ENCODE measurements around the gene HOXD13.

HOXD13 gene

DNA sequence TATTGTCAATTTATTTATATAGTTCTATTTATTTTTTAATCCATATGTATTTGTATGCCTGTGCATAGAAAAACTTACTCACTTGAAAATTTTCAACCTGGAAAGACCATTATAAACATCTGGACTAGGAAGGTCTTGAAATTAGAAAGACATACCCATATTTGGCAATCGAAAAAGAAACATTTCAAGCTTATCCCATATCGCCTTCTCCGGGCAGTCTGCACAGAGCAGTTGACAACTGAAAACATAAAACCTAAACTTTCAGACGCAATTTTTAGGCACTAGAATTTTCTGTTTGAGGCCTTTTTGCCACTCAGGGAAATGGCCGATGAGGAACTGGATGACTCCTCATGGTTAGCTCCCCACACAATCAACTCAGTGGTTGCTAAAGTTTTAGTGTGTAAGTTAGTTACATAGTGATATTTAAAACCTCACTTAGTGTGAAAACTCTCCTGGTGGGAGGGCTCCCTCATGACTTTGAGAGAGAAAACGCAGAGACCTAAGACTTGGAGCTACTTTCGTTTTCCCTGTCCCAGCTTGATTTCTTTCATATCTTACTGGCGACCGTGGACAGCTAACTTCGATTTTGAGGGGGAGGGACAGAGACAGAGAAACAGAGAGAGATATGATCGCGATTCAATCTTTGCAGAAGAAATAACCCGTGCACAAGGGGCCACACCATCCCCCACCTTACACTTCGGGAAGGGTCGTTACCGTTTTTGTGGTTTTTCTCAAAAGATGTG, 3.9 kb downstream of the HOXD13 start:
- DNase-seq = no peak

DNA sequence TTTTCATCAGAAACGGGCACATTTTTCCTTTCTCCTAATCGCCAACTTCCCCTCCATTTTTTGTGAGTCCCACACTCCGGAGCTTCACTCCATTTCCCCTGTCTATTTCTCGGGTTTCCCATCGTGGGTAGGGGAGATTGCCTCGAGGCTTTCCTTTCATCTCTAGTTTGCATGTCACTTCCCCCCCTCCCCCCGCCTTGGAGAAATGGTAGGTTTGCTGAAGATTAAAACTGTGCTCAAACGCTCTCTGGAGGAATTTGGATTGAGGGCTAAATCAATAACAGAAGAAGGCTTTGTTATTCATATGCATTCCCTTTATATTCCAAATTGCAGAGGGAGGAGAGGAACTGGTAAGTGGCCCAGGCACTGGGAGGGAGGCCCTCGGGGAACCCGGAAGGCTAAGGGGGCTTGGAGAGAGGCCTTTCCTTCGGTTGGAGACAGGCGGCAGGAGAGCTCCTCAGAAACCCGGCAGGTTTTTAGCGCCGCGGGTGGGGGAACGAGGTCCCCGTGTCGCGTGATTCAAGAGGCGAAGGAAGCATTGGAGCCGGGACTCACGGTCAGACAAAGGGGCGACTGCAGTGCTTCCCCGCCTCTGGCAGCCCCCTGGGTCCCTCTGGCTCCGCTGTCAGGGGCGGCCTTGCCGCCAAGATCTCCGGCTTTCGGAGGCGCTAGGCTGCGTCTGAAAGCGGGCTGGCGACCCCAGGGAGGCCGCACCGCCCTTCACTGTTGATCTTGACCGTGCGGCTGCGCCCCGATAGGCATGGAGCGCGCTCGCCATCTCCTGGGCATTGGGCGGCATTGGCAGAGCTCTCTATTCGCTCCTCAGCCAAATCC, 4.7 kb downstream of the HOXD13 start:
- DNase-seq = peak; percentile 28

DNA sequence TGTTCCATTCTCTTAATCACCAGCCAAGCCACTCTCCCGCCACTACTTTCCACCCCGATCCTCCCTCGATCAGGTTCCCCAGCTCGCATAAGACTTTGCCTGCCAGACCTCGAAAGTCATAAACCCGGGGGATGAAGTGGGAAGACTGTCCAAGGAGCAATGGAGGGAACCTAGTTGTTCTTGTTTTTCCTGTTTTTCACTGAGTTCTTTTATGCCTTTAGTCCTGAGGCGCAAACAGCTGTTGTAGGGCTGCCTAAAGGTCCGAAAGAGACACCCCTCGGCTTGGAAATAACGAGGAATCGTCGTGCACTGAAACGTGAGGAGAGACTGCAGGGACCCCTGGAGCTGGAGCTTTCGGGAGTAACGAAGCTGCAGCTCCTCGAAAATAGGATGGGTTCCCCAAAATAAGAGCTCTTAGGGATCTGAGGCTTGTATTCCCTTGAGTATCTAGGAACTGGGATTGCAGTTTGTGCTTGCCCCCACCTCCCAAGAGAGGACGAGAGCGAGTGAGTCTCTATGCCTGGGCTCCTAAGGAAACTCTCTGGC, 5.4 kb downstream of the HOXD13 start:
- no peak for DNase-seq

DNA sequence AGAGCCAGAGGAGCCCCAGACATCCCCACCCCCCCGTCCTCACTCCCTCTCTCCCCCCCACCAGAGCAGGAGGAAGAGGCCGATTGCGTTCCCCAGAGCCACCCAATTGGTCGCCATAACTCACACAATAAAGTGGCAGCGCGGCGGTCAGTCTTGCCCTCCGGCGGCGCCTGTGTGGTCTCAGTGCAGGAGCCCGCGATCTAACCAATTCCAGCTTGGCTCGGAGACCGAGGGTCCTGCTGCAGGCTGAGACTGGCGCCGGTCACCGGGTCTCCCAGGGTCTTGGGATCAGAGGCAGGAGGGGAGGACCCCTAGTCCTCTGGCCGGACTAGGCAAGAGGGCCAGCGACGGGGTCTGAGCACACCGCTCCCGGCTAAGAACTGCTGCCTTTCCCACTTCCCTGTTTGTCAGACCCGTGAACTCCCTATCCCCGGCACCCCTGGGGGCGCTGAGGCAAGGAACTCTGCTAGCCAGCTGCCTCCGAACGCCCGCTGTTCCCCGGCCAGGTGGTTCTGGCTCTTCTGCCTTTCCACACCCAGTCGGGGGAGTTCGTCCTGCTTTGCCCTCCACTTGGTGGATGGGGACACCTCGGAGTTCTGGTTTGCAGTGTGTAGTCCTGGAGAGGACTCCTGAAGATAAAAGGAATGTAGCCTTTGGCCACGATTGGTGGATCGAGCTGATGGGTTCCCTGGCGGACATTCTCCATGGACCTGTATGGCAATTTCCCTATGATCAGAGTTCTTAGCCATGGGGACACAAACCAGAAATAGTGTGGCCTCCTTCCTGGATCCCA, 6.0 kb downstream of the HOXD13 start:
- DNase-seq = no peak

DNA sequence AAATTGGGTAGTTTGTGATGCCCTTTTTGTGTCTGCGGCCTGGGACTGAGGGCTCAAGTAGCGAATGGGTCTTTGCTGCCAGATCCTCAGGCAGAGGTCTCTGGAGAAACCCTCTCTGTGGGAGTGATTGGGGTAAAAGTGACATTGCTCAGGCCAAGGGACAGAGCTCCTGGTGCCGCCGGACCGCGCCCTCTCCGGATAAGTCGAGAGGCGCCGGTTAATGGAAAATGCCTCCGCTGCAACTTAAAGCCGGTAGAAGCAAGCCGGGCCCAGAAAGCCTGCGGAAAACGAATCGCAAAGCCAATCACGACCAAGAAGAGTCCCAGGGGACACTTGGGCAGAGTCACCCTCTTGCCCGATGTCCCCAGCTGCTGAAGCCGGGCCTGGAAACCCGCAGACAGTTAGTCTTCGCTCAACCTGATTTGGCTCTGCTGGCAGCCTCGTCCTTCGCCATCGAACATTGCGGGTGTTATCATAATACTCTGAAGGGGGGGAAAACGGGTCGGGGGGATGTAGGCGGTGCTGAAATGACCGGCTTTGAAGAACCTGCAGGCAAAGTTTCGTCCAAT, 6.7 kb downstream of the HOXD13 start:
- DNase-seq = no peak

DNA sequence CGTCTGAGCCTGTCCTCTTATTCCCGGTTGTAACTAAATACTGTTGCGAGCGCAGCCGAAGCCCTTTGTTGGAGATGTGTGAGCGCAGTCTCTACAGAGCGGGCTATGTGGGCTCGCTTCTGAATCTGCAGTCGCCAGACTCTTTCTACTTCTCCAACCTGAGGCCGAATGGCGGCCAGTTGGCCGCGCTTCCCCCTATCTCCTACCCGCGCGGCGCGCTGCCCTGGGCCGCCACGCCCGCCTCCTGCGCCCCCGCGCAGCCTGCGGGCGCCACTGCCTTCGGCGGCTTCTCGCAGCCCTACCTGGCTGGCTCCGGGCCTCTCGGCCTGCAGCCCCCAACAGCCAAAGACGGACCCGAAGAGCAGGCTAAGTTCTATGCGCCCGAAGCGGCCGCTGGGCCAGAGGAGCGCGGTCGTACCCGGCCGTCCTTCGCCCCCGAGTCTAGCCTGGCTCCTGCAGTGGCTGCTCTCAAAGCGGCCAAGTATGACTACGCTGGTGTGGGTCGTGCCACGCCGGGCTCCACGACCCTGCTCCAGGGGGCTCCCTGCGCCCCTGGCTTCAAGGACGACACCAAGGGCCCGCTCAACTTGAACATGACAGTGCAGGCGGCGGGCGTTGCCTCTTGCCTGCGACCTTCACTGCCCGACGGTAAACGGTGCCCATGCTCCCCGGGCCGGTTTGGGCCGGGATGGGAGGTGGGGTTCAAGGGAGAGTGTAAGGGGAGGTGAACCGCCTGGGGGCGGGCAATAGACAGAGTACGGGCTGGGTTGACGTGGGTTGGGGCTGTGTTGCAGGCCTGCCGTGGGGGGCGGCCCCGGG, 7.4 kb downstream of the HOXD13 start, which contains the start of gene HOXD12:
Gene HOXD12 (plus strand): TSS at position 68 of the 819 bp plus-strand sequence. CDS start 7 bp downstream, at position 75.
- no peak for DNase-seq

DNA sequence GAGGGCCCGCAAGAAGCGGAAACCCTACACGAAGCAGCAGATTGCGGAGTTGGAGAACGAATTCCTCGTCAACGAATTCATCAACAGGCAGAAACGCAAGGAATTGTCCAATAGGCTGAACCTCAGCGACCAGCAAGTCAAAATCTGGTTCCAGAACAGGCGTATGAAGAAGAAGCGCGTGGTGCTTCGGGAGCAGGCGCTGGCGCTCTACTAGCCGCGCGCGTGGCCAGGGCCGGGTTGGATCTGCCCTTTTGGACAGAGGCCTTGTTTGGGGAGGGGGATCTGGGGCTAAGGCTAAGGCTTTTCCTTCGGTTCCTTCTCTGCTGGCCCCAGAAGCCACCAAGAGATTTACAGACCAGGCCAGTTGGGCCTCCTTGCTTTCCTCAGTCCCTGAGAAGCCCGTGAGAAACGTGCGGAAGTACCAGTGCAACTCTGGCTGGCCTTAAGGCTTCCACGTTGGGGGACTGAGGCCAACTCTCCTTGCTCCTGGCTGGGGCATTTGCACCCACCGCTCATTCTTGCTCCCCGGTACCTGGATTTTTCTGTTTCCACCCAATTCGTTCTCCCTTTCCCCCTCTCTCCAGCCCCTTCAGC, 8.1 kb downstream of the HOXD13 start:
- no peak for DNase-seq

DNA sequence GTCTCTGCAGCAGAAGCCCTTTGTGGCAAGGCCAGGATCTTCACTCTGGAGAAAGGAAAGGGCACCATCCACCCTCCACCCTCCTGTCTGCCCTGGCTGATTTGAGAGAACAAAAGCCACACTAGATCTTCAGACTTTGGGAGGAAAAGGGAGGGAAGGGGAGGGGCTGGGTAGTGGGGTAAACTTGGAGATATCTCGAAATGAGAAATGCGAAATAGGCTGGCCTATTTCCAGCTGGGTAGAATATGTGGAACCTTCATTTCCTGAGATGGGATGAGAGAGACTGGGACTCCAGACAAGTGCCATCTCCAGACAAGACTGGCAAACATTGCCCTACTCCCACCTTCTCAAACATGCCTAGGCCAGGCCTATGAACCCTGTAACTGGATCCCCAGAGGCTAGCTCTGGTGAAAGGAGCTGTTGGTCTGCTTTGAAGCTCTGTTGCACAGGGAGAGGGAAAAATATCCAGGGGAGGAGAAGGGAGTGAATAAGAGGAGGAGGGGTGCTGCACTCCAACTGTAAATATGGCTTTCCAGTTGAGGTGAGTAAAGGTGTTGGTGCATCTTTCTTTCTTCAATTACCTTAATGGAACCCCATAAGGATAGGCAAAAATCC, 8.8 kb downstream of the HOXD13 start:
- no peak for DNase-seq

DNA sequence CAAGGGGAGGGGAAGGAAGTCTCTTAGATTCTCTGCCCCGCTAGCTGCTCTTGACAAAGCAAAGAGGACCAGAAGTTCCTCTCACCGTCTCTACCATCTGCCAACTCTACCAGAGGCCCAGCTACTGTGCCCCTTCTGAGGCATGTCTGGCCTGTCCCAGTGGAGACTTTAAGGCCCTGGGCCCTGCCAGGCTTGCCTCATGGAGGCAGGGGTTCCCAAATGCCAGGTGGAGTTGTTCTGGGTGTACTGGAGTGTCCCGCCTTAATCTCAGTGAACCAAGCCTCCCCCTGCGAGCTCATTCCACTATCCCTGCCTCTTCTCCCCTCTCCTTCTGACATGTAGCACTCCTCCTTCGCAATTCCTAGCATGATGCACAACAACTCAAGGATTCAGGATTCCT, 9.3 kb downstream of the HOXD13 start:
- DNase-seq = no peak

DNA sequence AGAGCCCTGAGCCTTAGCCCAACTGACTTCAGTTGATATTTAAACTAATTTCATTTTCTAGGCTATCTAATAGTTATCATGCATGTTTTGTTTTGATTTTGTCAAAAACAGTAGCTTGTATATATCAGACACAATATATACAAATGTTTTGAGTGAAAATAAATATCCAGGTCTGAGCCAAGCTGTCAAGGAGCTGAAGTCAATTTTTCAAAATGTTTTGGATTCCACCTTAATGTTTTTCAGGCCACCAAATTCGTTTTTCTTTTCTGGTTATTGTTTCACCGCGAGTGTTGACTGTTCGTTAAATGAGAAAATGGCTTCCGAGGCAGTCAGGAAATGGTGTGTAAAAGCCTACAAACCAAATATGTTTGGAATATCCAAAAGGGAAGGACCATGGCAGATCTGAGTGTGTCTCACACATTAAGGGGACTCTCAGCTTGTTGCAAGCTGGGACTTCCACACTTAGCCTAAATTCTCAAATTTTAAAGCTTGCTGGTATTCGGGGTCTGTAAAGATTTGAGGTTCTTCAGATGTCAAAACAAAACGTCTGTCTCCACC, 9.9 kb downstream of the HOXD13 start:
- DNase-seq = no peak

DNA sequence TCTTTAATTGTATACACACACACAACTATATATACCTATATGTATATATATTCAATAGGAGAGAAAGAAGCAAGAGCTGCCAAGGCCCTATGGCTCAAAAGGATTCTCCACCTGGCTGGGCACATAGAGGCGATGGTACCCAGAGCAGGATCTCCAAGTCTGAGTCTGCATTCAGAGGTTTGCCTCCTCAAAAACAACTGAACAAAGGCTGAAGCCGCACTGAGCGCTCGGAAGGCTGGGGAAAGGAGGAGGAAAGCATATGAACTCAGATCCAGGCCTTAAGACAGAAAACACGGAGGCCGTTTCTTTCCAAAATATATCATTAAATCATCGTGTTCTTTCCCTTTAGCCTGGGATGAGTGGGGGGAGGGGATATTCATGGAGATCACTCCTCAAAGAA, 10.7 kb downstream of the HOXD13 start:
- no peak for DNase-seq

DNA sequence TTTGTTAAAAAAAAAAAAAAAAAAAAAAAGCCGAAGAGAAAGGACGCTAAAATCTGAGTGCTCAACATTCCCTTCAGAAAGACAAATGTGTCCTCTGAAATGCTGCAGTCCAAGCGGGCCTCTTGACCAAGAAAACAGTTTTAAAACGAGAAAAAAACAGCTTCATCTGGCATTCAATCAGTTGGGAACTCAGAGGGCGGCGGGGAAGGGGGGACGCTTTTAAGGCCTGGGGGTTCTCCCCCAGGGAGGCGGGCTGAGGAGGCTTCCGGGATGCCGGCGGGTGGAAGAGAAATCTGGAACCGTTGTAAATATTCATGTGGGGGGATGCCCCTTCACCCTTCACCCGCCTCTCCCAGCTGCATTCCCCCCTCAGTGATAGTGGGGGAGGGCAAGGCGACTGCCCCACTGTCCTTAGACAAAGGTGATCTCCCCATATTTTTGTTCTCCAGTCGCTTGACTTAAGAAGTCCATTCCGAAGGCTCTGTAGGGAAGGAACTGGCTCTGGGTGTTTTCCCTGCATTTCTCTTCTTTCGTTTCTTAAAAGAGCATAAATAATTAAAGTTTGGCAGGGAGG, 11.3 kb downstream of the HOXD13 start:
- DNase-seq = no peak

DNA sequence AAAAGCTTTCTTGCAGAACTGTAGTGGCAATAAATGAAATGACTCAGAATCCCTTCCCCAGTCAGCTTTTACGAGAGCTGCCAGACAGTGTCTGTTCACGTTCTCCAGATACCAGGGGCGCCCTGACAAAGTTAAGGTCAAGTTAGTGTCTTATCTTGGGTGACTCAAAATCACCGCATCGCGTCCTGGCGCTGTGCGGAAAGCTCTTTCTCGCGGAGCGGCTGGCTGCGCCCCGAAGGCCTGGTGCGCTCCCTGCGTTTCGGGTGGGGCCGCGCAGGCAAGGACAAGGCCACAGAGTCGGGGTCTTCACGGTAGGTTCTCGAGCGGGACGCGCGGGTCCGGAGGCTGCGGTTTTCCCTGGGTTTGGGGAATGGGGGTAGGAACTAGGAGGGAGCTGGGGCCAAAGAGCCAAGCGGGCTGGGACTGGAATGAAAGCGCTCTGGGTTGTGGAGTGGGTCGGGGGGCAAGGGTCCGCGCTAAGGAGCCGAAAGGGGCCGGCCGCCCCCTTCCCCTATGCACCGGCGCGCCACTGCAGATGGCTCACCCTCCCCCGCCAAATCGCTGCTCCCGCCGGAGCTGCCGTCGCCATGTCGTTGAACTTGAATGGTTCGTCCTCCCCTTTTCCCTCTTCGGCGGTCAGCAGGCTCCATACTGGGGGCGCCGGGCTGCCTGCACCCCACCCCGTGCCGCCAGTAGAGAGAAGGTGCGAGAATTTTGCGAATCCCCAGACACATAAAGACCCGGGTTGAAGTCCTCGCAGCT, 12.0 kb downstream of the HOXD13 start:
- no peak for DNase-seq

DNA sequence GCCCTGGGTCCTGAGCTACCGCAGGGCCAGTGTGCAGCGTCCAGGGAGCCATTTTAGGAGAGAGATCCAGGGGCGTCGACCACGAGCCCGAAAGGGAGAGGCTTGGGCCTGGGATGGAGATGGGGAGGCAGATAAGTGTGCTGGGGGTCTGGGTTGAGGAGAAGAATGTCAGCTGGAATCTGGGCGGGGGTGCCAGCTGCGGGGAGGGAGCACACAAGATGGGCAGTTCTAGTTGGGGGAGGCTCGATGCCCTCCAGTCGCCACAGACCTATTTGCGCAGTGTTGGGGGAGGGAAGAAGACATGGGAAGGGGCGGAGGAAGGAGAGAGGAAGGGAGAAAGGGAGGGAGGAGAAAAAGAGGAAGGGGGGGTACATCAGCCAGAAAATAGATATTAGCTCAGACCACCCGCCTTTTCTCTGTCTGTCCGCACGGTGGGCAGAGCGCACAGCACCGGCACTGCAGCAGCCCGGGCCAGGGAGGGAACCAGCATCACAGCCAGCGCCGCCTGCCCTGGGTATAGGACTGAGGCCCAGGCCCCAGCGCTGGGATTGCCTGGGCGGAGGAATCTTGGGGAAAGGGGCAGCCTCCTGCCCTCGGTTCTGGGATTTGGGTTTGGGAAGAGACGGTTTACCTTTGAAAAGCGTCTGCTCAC, 12.7 kb downstream of the HOXD13 start:
- no peak for DNase-seq

DNA sequence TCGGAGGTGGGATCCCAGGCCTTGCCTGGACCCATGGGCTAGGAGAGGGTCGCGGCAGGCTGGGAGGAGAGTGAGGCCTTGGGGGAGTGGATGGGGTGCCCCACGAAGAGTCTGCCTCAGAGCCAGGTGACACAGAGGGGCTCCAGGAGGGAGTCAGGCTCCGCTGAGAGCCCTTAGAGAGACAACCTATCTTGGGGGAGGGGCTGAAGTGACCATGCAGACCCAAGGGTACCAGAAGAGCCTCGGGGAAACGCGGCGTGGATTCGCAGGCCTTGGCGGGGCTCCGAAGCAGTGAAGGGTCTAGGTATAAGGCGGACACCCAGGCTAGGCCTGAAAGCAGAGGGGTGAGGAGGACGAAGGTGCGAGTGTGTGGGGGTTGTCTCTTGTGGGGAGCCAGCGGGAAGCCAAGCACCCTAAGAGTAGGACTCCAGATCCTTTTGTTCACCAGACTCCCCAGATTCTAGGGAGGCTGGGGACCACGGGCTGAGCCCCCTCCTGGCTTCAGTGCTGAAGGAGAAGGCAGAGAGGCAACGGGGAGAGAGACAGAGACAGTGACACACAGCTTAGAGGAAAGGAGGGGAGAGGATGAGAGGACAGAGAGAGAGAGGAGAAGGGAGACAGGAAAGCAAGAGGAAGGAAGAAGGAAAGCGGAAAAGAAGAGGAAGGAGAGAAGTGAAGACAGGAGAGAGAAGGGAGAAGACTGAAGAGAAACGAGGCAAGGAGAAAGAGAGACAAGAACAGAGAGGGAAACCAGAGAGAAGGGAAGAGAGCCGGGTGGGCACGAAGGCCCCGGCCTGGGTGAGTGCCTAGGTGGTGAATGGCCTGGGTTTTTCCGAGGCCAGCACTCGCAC, 13.4 kb downstream of the HOXD13 start:
- no peak for DNase-seq

DNA sequence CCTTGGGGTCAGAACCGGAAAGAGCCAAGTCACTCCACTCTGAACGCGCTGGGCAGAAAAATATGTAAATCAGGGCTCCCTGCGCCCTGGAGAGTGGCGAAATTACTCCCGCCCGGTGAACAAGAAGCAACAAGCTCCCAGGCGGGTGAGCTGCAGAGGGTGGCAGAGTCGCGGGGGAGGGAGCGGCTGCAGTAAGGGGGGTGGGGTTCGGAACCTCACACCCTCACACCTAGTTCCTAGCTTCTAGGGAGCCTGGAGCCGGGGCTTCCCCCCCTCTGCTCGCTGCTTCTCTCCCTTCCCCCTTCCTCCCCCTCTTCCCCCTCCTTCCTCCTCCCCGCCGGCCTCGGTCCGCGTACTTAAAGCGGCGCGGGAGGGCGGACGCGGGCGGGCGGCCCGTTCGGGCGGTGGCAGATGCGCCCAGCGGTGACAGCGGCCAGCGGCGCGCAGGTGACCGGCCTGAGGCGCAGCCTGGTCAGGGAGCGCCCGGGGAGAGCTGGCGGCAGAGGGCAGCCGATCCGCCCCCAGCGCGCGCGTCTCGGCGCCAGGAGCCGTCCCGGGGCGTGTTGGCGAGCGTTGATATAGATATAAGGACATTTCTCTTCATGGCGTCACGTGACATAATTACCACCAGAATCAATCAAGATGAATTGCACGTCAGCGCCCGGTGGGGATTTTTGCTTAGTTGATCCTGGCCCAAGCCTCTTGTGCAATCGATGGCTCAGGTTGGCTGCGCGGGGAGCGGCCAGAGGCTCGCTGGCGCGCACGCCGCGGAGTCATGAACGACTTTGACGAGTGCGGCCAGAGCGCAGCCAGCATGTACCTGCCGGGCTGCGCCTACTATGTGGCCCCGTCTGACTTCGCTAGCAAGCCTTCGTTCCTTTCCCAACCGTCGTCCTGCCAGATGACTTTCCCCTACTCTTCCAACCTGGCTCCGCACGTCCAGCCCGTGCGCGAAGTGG, 14.3 kb downstream of the HOXD13 start, which contains the start of gene HOXD11:
Gene HOXD11 (plus strand): TSS at position 700 of the 959 bp plus-strand sequence. CDS start 76 bp downstream, at position 776.
- no peak for DNase-seq
